Islet of Langerhans (tissue), 1 donor: Measurements from ENCODE around the gene KHDRBS1.
"Not testable (repeated sequence)": the region's sequence is repeated elsewhere in the genome, so short reads cannot be mapped to it uniquely, and the experiment has no call there.

Experiments used
- FAIRE-seq: peaks from one replicate; lab custom pipeline; 2011; peaks lifted over from hg19 to GRCh38; lab: Jason Lieb, UNC

KHDRBS1 gene

DNA sequence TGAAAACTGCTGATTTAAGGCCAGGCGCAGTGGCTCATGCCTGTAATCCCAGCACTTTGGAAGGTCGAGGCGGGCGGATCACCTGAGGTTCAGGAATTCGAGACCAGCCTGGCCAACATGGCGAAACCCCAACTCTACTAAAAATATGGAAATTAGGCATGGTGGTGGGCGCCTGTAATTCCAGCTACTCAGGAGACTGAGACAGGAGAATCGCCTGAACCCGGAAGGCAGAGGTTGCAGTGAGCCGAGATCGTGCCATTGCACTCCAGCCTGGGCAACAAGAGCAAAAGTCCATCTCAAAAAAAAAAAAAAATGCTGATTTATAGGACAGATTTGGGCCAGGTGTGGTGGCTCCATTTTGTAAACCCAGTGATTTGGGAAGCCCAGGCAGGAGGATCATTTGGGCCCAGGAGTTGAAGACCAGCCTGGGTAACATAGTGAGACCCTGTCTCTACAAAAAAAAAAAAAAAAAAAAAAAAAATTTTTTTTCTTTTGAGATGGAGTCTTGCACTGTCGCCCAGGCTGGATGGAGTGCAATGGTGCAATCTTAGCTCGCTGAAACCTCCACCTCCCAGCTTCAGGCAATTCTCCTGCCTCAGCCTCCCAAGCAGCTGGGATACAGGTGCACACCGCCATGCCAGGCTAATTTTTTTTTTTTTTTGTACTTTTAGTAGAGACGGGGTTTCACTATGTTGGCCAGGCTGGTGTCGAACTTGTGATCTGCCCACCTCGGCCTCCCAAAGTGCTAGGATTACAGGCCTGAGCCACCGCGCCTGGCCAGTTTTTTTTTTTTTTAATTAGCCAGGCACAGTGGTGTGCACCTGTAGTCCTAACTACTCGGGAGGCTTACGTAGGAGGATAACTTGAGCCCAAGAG, 52.2 kb downstream of the KHDRBS1 start:
- FAIRE-seq, result not testable (repeated sequence)

DNA sequence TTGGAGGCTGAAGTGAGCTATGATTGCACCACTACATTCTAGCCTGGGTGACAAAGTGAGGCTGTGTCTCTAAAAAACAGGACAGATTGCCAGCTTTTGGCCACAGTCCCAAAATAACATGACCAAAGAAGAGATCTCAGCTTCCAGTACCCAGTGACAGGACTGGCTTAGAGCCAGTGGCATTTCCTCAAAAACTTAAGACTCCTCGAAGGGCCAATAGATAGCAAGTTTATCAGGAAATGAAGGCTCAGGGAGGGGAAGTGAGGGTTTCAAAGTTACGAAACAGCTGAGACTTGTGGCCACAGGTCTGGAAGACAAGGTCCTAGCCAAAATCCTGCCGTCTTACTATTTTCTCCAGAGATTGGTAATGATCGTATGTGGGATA, 52.8 kb downstream of the KHDRBS1 start:
- FAIRE-seq, result no peak

DNA sequence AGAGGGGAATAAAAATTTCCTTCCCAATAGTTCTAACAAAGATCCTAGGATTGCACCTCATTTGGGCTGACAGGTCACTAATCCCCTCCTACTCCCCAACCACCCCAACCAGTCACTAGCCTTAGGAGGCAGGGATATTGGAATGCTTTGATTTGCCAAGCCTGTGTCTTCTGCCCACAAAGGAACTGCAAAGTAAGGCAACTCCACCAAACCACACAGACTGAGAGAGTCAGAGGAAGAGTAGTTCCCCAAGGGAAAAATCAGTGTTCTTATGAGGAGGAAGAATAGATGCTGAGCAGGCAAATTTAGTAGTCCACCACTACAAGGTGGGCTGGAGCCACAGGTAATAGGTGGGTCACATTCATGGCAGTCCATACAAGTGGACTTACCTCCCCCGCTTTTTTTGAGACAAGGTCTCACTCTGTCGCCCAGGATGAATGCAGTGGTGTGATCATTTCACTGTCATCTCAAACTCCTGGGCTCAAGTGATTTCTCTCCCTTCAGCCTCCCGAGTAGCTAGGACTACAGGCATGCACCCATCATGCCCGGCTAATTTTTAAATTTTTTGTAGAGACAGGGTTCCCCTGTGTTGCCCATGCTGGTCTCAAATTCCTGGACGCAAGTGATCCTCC, 55.4 kb downstream of the KHDRBS1 start:
- FAIRE-seq, result no peak

DNA sequence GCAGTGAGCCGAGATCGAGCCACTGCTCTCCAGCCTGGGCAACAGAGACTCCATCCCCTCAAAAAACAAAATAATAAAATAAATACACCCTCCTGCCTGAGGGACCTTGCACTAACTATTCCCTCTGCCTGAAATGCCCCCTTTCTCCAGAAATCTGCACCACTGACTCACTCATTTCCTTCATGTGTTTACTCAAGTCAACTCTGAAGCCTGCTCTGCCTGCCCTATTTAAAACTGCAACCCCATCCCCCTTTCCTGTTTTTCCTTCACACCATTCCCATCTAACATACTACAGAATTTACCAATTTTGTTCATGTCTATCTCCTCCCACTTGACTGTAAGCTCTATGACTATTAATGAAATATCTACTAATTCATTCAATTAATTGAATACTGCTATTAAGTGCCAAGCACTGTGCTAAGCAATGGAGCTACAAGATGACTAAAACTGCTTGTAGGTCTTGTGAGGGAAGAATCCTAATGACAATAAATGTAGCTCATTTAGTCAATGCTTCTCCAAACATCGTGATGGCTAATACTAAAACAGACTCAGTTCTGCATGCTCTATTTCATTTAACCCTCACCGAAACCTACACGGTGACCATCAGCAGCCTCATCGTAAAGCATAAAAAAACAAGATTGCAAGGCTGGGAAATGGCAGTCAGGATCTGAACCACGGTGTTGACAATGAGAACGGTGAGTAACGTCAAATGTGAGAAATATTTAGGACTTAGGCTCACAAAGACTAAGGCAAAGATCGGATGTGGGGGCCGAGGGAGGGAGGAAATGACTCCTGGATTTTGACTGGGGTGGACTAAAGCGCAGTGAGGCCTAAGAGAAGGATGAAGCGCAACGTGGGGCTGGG, 58.3 kb downstream of the KHDRBS1 start:
- FAIRE-seq, result no peak

DNA sequence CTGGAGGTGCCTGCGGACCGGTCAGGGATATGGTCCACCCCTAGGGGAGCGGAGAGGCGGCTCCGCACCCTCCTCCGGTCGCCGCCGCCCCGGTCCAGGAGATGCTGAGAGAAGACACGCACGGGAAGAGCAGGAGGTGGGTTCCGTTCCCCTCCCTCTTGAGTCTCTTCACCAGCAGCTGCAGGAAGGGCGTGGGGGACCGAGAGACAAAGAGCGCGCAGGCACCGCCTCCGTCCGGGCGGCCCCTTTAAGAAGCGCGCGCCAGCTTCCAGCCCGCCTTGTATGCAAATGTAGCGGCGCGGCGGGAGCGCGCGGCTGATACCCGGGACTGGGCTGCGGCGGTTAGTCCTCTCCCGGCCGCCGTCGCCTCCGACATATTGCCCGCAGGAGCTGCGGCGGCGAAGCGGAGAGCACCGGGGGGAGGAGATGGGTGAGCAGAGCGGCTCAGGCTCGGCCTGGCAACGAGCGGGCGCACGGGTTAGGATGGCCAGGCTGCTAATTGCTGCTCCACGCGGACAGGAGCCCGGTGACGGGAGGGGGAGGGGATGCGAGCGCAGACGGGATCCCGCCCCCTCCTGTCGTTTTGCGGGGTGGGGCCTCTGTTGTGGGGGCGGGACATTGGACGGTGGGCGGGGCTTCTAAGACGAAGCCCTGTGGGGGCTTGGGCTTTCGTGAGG, 59.1 kb downstream of the KHDRBS1 start, which contains the start of gene TMEM39B:
Gene TMEM39B, plus strand, starts transcription at position 318 of the 677 bp plus-strand sequence. Its CDS starts 109 bp downstream, at position 427.
- FAIRE-seq, result no peak

DNA sequence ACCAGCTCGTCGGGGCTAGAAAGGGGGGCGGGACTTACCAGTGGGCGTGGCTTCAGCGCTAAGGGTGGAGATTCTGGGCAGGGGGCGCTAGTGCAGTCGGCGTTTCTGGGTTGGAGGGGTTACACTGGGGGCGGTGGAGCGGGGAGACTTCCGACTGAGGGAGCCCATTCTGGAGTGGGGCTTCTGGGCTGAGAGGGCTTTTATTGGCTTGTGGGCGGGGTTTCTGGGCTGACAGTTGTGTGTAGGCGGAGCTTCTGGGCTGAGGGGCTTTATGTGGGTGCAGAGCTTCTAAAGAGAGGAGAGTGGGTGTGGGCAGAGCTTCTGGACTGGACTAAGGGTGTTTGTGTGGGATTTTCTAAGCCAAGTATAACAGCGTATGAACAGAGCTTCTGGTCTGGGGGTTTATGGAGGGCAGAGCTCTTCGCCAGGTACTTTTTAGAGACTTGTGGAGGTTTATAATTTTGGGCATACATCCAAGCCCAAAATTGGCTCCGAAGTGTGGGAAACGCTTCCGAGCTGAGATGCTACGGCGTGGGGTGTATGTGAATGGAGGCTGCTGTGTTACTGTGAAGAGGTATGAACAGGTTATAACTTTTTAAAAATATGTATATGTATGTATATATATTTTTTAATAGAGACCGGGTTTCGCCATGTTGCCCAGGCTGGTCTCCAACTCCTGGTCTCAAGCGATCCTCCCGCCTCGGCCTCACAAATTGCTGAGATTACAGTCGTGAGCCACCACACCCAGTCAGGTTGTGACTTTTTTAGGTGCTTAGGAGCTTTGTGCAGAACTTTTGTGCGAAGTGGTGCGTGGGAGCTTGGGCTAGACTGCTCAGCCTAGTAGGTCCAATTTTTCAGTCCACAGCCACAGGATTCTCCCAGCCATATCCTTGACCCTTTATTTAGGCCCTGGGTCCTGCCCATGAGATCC, 59.9 kb downstream of the KHDRBS1 start:
- FAIRE-seq, result no peak

DNA sequence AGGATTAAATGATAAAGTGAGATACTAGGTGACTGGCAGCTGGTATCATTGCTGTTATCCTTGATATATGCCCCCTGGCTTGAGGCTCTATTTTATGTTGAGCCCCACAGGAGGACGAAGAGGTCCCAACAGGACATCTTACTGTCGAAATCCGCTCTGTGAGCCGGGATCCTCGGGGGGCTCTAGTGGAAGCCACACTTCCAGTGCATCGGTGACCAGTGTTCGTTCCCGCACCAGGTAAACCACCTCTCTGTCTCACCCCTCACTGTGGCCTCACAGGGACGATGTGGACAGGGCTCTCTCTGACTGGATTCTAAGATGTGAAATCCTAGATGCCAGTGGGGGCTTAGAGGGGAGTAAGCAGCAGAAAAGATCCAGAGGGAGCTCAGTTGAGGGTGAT, 61.2 kb downstream of the KHDRBS1 start:
- no peak for FAIRE-seq

DNA sequence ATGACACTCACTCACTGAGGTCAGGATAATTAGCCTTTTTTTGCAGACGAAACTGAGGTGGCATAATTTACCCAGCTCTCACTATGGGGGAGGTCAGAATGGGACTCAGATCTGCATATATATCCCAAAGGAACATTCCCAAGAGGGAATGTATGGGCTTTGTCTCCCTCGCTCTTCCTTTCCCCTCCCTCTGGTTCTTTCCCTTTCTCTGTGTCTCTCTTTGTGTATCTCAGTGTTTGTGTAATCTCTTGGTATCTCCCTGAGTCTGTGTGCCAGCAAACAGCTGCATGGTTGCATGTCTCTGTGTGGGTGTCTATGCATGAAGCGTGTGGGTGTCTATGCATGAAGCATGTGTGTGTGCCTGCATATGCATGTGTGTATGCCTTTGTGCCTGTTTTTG, 63.8 kb downstream of the KHDRBS1 start:
- no peak for FAIRE-seq

DNA sequence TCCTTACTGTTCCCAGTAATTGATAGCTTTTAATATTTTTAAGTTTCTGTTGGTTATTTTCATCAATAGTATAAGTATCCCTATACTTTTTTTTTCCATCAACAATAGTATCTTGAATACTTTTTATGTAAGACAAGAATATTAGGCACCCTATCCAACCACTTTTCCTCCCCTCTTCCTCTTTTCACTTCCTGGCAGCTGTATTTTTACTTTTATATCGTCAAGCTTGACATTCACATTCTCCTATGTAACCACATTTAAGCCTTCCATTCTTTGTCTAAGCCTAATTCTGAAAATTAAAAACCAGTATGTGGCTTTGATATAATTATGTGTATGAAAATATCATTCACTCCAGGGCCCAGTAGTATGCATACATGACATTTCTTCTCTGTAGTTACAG, 68.4 kb downstream of the KHDRBS1 start:
- no peak for FAIRE-seq

DNA sequence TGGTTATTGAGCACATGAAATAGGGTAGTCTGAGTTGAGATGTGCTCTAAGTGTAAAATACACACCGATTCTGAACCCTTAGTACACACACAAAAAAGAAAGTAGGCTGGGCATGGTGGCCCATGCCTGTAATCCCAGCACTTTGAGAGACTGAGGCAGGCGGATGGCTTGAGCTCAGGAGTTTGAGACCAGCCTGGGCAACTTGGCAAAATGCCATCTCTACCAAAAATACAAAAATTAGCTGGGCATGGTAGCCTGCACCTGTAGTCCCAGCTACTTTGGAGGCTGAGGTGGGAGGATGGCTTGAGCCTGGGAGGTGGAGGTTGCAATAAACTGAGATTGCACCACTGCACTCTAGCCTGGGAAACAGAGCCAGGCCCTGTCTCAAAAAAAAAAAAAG, 72.7 kb downstream of the KHDRBS1 start:
- not testable (repeated sequence) for FAIRE-seq

DNA sequence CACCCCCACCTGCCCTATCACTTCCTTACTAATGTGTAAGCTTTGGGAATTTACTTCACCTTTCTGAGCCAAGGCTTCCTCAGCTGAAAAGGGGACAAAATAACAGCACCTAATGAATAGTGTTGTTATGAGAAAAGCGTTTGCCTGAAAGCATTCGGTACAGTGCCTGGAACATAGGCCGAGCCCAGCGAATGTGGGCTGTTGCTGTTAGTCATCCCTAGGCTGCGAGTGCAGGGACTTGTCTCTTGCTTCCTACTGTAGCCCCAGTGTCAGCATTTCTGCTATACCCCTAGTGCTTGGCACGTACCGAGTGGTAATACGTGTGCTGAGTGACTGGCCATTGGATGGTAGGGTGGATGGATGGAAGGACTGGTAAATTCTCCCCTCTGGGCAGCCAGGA, 77.5 kb downstream of the KHDRBS1 start:
- no peak for FAIRE-seq

DNA sequence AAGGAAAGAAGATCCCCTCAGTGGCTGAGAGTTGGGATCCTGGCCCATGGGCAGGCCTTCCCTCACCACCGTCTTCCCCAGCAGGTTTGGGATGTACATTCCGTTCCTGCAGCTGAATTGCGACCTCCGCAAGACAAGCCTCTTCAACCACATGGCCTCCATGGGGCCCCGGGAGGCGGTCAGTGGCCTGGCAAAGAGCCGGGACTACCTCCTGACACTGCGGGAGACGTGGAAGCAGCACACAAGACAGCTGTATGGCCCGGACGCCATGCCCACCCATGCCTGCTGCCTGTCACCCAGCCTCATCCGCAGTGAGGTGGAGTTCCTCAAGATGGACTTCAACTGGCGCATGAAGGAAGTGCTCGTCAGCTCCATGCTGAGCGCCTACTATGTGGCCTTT, 77.9 kb downstream of the KHDRBS1 start:
- FAIRE-seq, result no peak
